ENCODE data around the gene RTN1.

DNA sequence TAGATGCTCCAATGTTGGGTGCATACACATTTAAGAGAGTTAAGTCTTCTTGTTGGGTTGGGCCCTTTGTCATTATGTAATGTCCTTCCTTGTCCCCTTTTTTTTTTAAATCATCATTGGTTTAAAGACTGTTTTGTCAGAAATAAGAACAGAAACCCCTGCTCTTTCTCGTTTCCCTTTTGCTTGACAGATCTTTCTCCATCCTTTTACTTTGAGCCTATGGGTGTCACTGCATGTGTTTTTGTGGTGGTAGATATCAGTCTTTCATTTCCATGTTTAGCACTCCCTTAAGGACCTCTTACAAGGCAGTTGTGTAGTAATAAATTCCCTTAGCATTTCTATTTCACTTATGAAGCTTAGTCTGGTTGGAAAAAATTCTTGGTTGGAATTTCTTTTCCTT is 47.4 kb downstream of the RTN1 start:
- no peak for TF ChIP-seq EZH2 (IDR thresholded peaks at IDR 0.05; ENCODE audit: borderline replicate concordance, low read depth, low read length)
- TF ChIP-seq POLR2AphosphoS5 (IDR thresholded peaks at IDR 0.05; ENCODE audit: control insufficient read depth, insufficient read depth, low read depth, low read length), result no peak

Measured in K562 (cell line).